ENCODE data around the gene RAB5IF.
"Not testable (repeated sequence)": the region's sequence is repeated elsewhere in the genome, so short reads cannot be mapped to it uniquely, and the experiment has no call there.

Gene RAB5IF, protein sequence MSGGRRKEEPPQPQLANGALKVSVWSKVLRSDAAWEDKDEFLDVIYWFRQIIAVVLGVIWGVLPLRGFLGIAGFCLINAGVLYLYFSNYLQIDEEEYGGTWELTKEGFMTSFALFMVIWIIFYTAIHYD

DNA sequence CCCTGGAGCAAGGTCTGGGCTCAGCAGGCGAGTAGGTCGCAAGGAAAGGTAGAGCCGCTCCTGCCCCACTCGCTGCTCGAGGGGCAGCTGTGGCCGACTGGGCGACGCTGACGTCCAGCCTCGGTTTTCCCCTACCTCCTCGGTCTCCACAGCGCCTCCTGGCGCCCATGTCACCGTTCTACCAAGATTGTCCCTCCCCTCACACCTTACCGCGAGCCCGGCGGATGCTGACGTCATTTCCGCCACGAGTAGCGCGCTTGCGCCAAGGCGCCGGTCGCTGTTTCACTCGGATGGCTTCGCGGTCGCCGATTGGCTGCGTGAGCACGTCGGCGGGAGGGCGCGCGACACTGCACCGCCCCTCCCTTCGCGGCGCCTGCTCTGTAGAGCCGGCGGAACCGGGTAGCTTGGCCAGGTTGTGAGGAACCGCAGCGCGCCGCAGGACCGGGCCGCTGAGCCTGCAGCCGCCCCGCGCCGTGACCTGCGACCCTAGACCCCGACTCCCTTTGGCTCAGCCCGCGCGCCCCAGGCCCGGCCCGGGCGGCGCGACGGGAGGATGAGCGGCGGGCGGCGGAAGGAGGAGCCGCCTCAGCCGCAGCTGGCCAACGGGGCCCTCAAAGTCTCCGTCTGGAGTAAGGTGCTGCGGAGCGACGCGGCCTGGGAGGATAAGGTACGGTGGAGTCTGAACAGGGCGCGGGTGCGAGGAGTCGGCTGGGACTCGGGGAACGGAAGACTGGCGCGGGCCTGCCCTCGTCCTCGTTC, at the start of gene RAB5IF:
RAB5IF (plus strand) TSS at position 381 of the 759 bp plus-strand sequence; CDS start at position 554, 173 bp downstream.
- FAIRE-seq: peak; percentile 89

GRCh38 chr20:36562724-36563123, 42.9 kb upstream of the RAB5IF start:
- no peak for FAIRE-seq

DNA sequence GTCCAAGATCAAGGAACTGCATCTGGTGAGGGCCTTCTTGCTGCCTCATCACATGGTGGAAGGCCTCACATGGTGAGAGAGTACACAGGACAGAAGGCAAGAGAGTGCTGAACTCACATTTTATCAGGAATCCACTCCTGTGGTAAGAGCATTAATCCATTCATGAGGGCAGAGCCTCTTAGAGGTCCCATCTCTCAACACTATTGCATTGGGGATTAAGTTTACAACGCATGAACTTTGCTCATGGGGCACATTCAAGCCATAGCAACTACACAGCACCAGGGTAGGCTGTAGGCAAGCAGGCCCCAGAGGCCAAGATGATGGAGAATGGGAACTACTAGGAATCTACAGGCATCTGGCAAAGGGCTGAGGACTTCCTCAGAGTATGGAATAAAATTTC, 42.2 kb upstream of the RAB5IF start:
- FAIRE-seq: no peak

- FAIRE-seq: not testable (repeated sequence)
These were observed 41.4 kb upstream of the RAB5IF start for GRCh38 chr20:36564078-36564725.

DNA sequence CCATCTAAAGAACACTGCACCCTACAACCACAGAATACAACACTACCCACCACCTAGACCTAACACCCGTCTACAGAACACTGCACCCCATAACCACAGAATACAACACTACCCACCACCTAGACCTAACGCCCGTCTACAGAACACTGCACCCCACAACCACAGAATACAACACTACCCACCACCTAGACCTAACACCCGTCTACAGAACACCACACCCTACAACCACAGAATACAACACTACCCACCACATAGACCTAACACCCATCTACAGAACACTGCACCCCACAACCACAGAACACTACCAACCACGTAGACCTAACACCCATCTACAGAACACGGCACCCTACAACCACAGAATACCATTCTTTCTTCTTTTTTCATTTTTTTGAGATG, 40.9 kb upstream of the RAB5IF start:
- FAIRE-seq: not testable (repeated sequence)

DNA sequence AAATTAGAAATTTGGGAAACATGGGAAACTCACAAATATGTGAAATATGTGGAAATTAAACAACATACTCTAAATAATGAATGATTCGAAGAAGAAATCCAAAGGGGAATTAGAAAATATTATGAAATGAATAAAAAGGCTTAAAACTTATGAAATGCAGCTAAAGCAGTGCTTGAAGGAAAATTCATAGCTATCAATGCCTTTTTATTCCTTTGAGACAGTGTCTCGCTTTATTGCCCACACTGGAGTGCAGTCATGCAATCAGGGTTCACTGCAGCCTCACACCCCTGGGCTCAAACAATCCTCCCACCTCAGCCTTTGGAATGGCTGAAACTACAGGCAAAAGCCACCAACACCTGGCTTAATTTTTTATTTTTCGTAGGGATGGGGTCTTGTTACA, 40.1 kb upstream of the RAB5IF start:
- no peak for FAIRE-seq

DNA sequence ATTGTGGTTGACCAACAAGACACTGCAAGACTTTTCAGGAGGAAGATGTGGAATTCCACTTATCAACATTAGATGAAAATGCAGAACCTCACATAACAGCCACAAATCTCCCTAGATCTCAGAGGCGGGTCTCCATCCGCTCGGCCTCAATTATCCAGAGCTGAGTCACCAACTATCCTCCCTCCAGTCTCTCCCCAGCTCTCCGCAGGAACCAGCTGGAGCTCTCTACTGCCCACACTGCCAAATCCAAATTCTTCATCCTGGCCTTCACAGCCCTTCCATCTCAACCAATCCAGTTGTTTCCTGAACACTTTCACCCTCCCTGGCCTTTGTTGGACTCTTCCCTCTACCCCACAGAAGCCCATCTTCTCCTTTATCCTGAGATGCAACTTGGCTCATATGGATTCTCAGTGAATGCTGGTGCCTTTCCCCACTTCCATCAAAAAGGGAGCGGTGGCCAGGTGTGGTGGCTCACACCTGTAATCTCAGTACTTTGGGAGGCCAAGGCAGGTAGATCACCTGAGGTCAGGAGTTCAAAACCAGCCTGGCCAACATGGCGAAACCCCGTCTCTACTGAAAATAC, 35.6 kb upstream of the RAB5IF start:
- no peak for FAIRE-seq

GRCh38 chr20:36571564-36572504, 33.7 kb upstream of the RAB5IF start:
- no peak for FAIRE-seq

- no peak for FAIRE-seq
These were observed 32.9 kb upstream of the RAB5IF start for GRCh38 chr20:36572701-36573102.

DNA sequence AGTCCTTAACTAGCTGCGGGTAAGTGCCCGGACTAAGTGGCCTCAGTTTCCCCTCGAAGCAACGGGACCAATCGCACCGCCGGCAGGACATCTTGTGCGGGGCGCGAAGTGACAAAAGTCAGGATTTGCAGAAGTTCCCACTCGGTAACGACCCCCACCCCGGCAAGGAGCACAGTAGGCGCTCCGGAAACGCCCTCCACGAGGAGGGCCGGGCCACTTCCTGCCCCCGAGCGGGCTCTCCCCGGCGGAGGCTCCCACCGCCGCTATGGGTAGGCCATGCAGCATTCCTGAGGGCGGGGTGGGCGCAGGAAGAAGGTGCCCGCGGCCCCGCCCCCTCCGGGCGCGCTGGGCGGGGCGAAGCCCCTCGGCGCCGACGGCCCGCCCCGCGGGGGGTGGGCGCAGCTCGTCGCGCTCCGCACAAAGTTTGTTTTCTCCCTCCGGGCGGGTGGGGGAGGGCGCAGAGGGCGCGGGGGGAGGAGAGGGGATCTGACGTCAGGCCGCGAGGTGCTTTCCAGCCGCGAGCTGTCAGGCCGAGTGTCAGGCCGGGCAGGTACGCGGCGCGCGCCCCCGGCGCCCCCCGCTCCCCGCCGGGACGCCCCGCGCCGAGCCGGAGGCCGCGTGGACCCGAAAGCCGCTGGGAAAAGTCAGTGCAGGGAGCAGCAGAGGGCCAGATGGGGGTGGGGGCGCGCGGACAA, 32.3 kb upstream of the RAB5IF start, which contains the start of gene TGIF2:
TGIF2 (plus strand) TSS at position 495 of the 695 bp plus-strand sequence. CDS start 5,178 bp downstream, outside the sequence.
- FAIRE-seq: no peak

- FAIRE-seq: no peak
These were observed 31.7 kb upstream of the RAB5IF start for GRCh38 chr20:36573798-36574365.

DNA sequence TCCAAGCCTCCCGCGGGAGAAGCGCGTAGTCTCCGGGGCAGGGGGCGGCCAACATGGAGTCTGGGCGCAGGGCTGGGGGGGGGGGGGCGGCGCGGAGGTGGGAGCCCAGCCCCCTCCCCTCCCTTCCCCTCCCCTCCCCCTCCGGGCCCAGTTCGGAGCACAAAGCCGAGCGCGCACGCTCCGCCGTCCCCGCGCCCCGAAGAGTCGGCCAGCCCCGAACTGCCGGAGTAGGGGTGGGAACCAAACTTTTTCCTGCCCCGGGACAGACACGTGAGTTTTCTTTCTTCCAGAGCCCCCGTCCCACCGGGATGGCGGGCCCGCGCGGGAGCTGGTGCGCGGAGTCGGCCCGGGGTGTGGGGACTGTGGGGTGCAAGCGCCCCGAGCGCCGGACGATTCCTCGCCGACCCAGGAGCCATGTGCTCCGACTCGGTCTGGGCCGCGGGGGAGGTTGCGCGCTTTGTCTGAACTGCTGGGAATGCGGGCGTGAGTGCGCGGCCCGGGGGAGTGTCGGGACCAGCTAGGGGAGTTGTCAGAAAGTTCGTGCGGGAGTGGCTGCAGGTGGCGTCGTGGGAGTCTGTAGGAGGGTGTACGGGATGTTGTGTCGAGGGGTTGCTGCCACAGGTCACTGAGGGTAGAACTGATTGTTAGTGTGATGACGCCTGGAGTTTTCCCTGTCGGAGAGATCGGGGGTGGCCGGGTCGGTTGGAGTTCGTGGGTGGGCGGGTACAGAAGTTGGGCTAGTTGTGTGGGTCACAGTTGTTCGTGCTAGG, 31.0 kb upstream of the RAB5IF start:
- FAIRE-seq: no peak

GRCh38 chr20:36576081-36576445, 29.5 kb upstream of the RAB5IF start:
- no peak for FAIRE-seq

DNA sequence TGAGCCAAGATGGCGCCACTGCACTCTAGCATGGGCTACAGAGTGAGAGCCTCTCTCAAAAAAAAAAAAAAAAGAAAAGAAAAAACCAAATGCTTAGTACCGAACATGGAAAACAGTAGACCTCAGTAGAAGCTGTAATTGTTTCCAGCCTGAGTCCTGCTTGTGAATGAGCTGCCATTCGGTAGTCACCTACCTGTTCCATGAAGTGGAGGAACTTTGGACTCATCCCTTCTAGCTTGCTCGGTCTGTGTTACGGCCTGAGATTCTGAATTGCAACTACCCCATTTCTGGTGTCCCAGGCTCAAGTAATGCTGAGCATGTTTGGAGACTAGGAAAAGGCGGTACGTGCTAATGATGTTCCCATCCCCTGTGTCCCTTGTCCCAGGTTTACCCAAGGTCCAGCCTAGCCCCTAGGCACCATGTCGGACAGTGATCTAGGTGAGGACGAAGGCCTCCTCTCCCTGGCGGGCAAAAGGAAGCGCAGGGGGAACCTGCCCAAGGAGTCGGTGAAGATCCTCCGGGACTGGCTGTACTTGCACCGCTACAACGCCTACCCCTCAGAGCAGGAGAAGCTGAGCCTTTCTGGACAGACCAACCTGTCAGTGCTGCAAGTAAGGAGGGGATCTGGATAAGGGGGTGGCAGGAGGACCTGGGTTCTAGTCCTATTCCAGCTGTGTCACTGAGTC, 27.1 kb upstream of the RAB5IF start:
- no peak for FAIRE-seq

DNA sequence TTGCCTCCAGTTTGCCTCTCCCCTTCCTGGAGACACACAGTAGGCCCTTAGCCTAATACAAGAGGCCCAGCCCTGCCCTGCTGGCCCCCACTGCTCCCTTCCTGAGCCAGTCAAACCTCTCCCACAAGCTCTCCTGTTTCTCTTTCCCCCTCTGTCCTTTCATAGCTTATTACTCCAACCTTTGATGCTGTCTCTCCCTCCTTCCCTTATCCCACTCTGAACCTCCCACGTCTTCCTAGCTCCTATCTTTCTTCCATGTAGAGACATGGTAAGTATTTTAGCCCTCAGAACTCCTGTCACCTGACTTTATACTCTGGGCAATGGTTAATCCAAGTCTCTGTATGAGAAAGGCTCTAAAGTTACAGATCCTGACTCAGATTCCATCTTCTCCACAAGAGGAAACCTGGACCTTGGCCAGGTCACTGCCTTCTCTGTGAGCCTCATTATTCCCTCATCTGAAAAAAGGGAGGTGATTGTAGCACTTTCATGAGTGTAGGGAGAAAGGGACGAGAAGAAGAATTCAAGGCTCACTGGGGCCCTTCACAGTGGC, 25.5 kb upstream of the RAB5IF start:
- no peak for FAIRE-seq

GRCh38 chr20:36582322-36582721, 23.3 kb upstream of the RAB5IF start:
- FAIRE-seq: no peak

GRCh38 chr20:36582821-36583220, 22.8 kb upstream of the RAB5IF start:
- FAIRE-seq: no peak

- no peak for FAIRE-seq
These were observed 21.5 kb upstream of the RAB5IF start for GRCh38 chr20:36584018-36584481.

GRCh38 chr20:36585410-36586125, 20.0 kb upstream of the RAB5IF start:
- no peak for FAIRE-seq
